HCT116 (cell line): ENCODE measurements around the gene MALT1. TPM values are rescaled to one million over a fixed set of nuclear protein-coding genes. Genes with fewer than 3 reads are reported as not detected.

Source experiments
- ATAC-seq: fragments of 200-7000 bp; cut with Tn5 transposase; 2 replicates; pipeline ENCODE4 v1.9.1; 2020; ENCODE audit warnings: mild to moderate bottlenecking, moderate library complexity
- BruUV-seq: library from RNA; stranded (reverse); fragments of 400-500 nt; replicated peaks from 2 replicates; lab custom pipeline; 2021; lab: Mats Ljungman, UMichigan
- CTCF ChIA-PET: fragments of 300-600 bp; sonication (Branson Sonifier 250); formaldehyde crosslinking; loops from one replicate; lab custom pipeline; 2021; ENCODE audit warnings: antibody characterized with exemption; lab: Charles Lee
- POLR2A ChIA-PET: fragments of 300-600, 350-600 bp; sonication (Branson Sonifier 250); formaldehyde crosslinking; loops from one replicate; lab custom pipeline; 2021; ENCODE audit warnings: antibody characterized with exemption; lab: Charles Lee
- RAD21 ChIA-PET, 2 experiments: fragments of 300-600 bp; sonication (Branson Sonifier 250); formaldehyde crosslinking; loops; one replicate each; lab custom pipeline; 2023; ENCODE audit warnings: low total read pairs in 2 of 2; ENCODE audit not compliant: uncharacterized antibody in 2 of 2, unreplicated experiment in 2 of 2, low non-redundant PET in 1 of 2; lab: Charles Lee
- DNase-seq: peaks from one replicate; pipeline ENCODE4 v3.0.0-alpha.2; 2010; ENCODE audit warnings: low read depth, low spot score
- H2AFZ ChIP-seq: fragments of 200-600 bp; shearing (Covaris generic), sonication (generic); 2 replicates; pipeline ENCODE4 v1.6.1; 2017; ENCODE audit warnings: low read depth, mixed run types, mixed read lengths, antibody characterized with exemption, low read length; ENCODE audit not compliant: poor library complexity, severe bottlenecking
- H3K27ac ChIP-seq: 2 replicates; pipeline ENCODE4 v1.5.1; 2012; ENCODE audit warnings: low read depth, low read length
- H3K27me3 ChIP-seq: fragments of 200-600 bp; sonication (generic); 2 replicates; pipeline ENCODE4 v1.6.1; 2016; ENCODE audit warnings: mixed run types, low read length, mixed read lengths; ENCODE audit not compliant: insufficient read depth
- H3K36me3 ChIP-seq, 2 experiments: fragments of 200-500 bp in 1 of 2; fragments of 200-600 bp in 1 of 2; sonication (Bioruptor generic) in 1 of 2; sonication (generic) in 1 of 2; 2 replicates each; pipeline versions ENCODE4 v1.5.1 to v1.6.1; 2014 to 2016; ENCODE audit warnings: low read length in 2 of 2, inconsistent platforms in 1 of 2, mixed read lengths in 1 of 2, mixed run types in 1 of 2; ENCODE audit not compliant: insufficient read depth in 2 of 2, control insufficient read depth in 1 of 2
- H3K4me1 ChIP-seq, 2 experiments: fragments of 200-600 bp in 1 of 2; sonication (generic) in 1 of 2; 2 replicates each; pipeline versions ENCODE4 v1.5.1 to v1.6.1; 2012 to 2017; ENCODE audit warnings: low read length in 2 of 2, inconsistent platforms in 1 of 2, mild to moderate bottlenecking in 1 of 2, mixed read lengths in 1 of 2, mixed run types in 1 of 2, moderate library complexity in 1 of 2; ENCODE audit not compliant: insufficient read depth in 2 of 2, control insufficient read depth in 1 of 2
- H3K4me2 ChIP-seq: fragments of 200-600 bp; sonication (generic); 2 replicates; pipeline ENCODE4 v1.6.1; 2017; ENCODE audit warnings: mixed run types, low read length, mixed read lengths
- H3K4me3 ChIP-seq, 2 experiments: fragments of 200-600 bp in 1 of 2; sonication (generic) in 1 of 2; replicated peaks in 1 of 2; 2 replicates each; pipeline ENCODE4 v1.5.1; 2011 to 2016; ENCODE audit warnings: low read length in 2 of 2, control low read depth in 1 of 2, low read depth in 1 of 2, mild to moderate bottlenecking in 1 of 2, mixed read lengths in 1 of 2, mixed run types in 1 of 2
- H3K79me2 ChIP-seq: fragments of 200-600 bp; sonication (generic); 2 replicates; pipeline ENCODE4 v1.6.1; 2017; ENCODE audit warnings: mild to moderate bottlenecking, mixed run types, low read length, moderate library complexity, mixed read lengths; ENCODE audit not compliant: insufficient read depth
- H3K9ac ChIP-seq: fragments of 200-600 bp; sonication (generic); 2 replicates; pipeline ENCODE4 v1.6.1; 2016; ENCODE audit warnings: low read length, mixed read lengths
- H3K9me2 ChIP-seq: fragments of 200-600 bp; sonication (generic), shearing (Covaris generic); 2 replicates; pipeline ENCODE4 v1.6.1; 2017; ENCODE audit warnings: mixed run types, mild to moderate bottlenecking, moderate library complexity; ENCODE audit not compliant: insufficient read depth
- H3K9me3 ChIP-seq, 2 experiments: fragments of 200-500 bp in 1 of 2; fragments of 200-600 bp in 1 of 2; sonication (Bioruptor generic) in 1 of 2; sonication (generic) in 1 of 2; 2 replicates each; pipeline ENCODE4 v1.6.1; 2014 to 2017; ENCODE audit warnings: low read length in 2 of 2, mixed read lengths in 2 of 2, inconsistent platforms in 1 of 2, low read depth in 1 of 2, mild to moderate bottlenecking in 1 of 2, mixed run types in 1 of 2, moderate library complexity in 1 of 2; ENCODE audit not compliant: control insufficient read depth in 1 of 2, insufficient read depth in 1 of 2
- H4K20me1 ChIP-seq: fragments of 200-600 bp; sonication (generic), shearing (Covaris generic); 2 replicates; pipeline ENCODE4 v1.6.1; 2017; ENCODE audit warnings: mixed run types, mild to moderate bottlenecking, moderate library complexity; ENCODE audit not compliant: insufficient read depth
- ATF3 ChIP-seq: IDR thresholded peaks from 2 replicates; pipeline ENCODE4 v1.6.1; 2012
- CEBPB ChIP-seq: IDR thresholded peaks from 2 replicates; pipeline ENCODE4 v1.6.1; 2012; ENCODE audit warnings: low read depth
- CTCF ChIP-seq, 3 experiments: fragments of 200-600 bp in 1 of 3; sonication (generic) in 1 of 3; IDR thresholded peaks in 2 of 3; conservative IDR thresholded peaks in 1 of 3; 2 replicates each; pipeline ENCODE4 v1.5.1; 2012 to 2017; ENCODE audit warnings: low read depth in 2 of 3, low read length in 2 of 3, antibody characterized with exemption in 1 of 3, borderline replicate concordance in 1 of 3, control low read depth in 1 of 3, mild to moderate bottlenecking in 1 of 3, mixed read lengths in 1 of 3, mixed run types in 1 of 3, moderate library complexity in 1 of 3; ENCODE audit not compliant: insufficient read depth in 1 of 3
- ELF1 ChIP-seq: IDR thresholded peaks from 2 replicates; pipeline ENCODE4 v1.6.1; 2012; ENCODE audit warnings: low read depth, borderline replicate concordance
- EZH2 ChIP-seq: fragments of 200-600 bp; sonication (generic); IDR thresholded peaks from 2 replicates; pipeline ENCODE4 v1.6.1; 2017; ENCODE audit warnings: antibody characterized with exemption, mixed run types
- EZH2phosphoT487 ChIP-seq: fragments of 200-600 bp; IDR thresholded peaks from 2 replicates; pipeline ENCODE4 v1.6.1; 2018; ENCODE audit warnings: antibody characterized with exemption, borderline replicate concordance
- FOSL1 ChIP-seq: IDR thresholded peaks from 2 replicates; pipeline ENCODE4 v1.6.1; 2012; ENCODE audit warnings: low read depth
- JUND ChIP-seq: IDR thresholded peaks from 2 replicates; pipeline ENCODE4 v1.6.1; 2012
- RAD21 ChIP-seq: IDR thresholded peaks from 2 replicates; pipeline ENCODE4 v1.6.1; 2012; ENCODE audit warnings: low read depth, mild to moderate bottlenecking
- SIN3A ChIP-seq: IDR thresholded peaks from 2 replicates; pipeline ENCODE4 v1.6.1; 2012; ENCODE audit warnings: low read depth
- SP1 ChIP-seq: IDR thresholded peaks from 2 replicates; pipeline ENCODE4 v1.6.1; 2012; ENCODE audit warnings: low read depth
- SRF ChIP-seq: IDR thresholded peaks from 2 replicates; pipeline ENCODE4 v1.6.1; 2012; ENCODE audit warnings: low read depth
- TCF7L2 ChIP-seq: IDR thresholded peaks from 2 replicates; pipeline ENCODE4 v1.7.0; 2011; ENCODE audit warnings: borderline replicate concordance, inconsistent platforms; ENCODE audit not compliant: insufficient read depth, insufficient read length; ENCODE audit errors: extremely low read depth
- YY1 ChIP-seq: IDR thresholded peaks from 2 replicates; pipeline ENCODE4 v1.6.1; 2011; ENCODE audit warnings: low read length, low read depth, moderate library complexity, mild to moderate bottlenecking; ENCODE audit not compliant: insufficient replicate concordance; ENCODE audit errors: extremely low read depth
- ZNF274 ChIP-seq: fragments of 200-500 bp; sonication (Bioruptor generic); IDR thresholded peaks from 2 replicates; pipeline ENCODE4 v1.6.1; 2014; ENCODE audit warnings: mild to moderate bottlenecking, low read depth, low read length, inconsistent platforms
- intact Hi-C: fragments of 100-400 bp; cut with micrococcal nuclease; formaldehyde crosslinking; loops from 2 replicates; pipeline ENCODE4 v1.10.0; 2022
- total RNA-seq: library from RNA; stranded (reverse); gene quantifications from one replicate; pipeline ENCODE4 v1.2.1, GENCODE V29; 2021; ENCODE audit not compliant: unreplicated experiment

Gene MALT1
- total RNA-seq, 1 experiment from 2014 or later: 41.1 TPM

- Histone ChIP-seq H3K36me3 (no peaks in the 10 kb centered on the region), H4K20me1 (no peaks in the 10 kb centered on the region), H3K27ac (no peak overlapping the region), H3K9me2 (no peaks in the 10 kb centered on the region), H3K4me2 (no peak overlapping the region), H3K4me3 (no peak overlapping the region), H3K4me1 (no peaks in the 10 kb centered on the region; a peak in 1 of 4 replicates), H3K27me3 (no peaks in the 10 kb centered on the region), H3K79me2 (no peaks in the 10 kb centered on the region), H2AFZ (no peak overlapping the region), H3K9me3 (no peaks in the 10 kb centered on the region), H3K9ac (no peak overlapping the region)
- no peak for ATAC-seq
- intact Hi-C loops: no loop called here
- TF ChIP-seq RAD21 (no peak), YY1 (no peak), ATF3 (no peak), CEBPB (no peak), CTCF (IDR thresholded peaks at IDR 0.05 in 2 of 3, conservative IDR thresholded peaks at IDR 0.05 in 1 of 3; ENCODE audit: borderline replicate concordance in 1 of 3, insufficient read depth in 1 of 3, low read depth in 2 of 3, low read length in 2 of 3) (no peak), FOSL1 (no peak), SP1 (no peak), SRF (no peak), JUND (no peak), EZH2phosphoT487 (no peak), TCF7L2 (no peak), SIN3A (no peak), EZH2 (no peak), ELF1 (no peak), ZNF274 (no peak)
- ChIA-PET CTCF (no interaction called here), POLR2A (no interaction called here), RAD21 (no interaction called here)
- no TSS peak for BruUV-seq
- no peak for DNase-seq
Measured at GRCh38 chr18:58646334-58646862, 24.9 kb upstream of the MALT1 start.
